Measurements from ENCODE around the gene ACOT13. TPM values are rescaled to one million over a fixed set of nuclear protein-coding genes. Genes with fewer than 3 reads are reported as not detected.

ACOT13 gene
- total and polyA plus RNA-seq, 2 donors (not counting 1 experiment from before 2014, with no cell fraction given) = 12.2 to 26.4 TPM

DNA sequence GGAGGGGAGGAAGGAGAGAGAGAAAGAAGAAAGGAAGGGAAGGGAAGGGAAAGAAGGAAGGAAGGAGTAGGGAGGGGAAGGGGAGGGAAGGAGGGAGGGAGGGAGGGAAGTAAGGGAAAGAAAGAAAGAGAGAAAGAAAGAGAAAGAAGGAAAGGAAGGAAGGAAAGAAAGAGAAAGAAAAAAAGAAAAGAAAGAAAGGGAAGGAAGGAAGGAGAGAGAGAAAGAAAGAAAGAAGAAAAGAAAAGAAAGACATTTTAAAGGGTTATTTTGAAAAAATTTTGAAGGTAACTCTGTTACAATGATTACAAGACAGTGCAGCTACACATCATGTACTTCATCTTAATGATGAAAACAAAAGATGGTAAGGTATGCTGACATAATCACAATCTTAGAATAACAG lies 24.8 kb upstream of the ACOT13 start:
- no peak overlapping the region for H2AFZ ChIP-seq (ENCODE audit: low read length)
- no peaks in the 10 kb centered on the region for H3K79me2 ChIP-seq (ENCODE audit: control insufficient read depth, insufficient read depth, low read length)
- no peak overlapping the region for H3K4me2 ChIP-seq (ENCODE audit: extremely low read depth, insufficient read depth, low read length)
- no peak overlapping the region for H3K9ac ChIP-seq (ENCODE audit: insufficient read depth, low read length)
- no peak for DNase-seq (ENCODE audit: low read depth in 2 of 2)
- no peak overlapping the region for H3K4me3 ChIP-seq (replicated peaks in 1 of 4; ENCODE audit: control extremely low read depth in 1 of 4, insufficient read depth in 1 of 4, low read depth in 3 of 4, low read length in 4 of 4)
- no peaks in the 10 kb centered on the region for H3K36me3 ChIP-seq (ENCODE audit: control insufficient read depth, insufficient read depth, low read length)
- no peaks in the 10 kb centered on the region for H3K9me3 ChIP-seq (ENCODE audit: control insufficient read depth, insufficient read depth, low read depth, low read length)
- H3K27ac ChIP-seq (ENCODE audit: insufficient read depth, low read length) = no peak overlapping the region
- TF ChIP-seq, protein P1, sequence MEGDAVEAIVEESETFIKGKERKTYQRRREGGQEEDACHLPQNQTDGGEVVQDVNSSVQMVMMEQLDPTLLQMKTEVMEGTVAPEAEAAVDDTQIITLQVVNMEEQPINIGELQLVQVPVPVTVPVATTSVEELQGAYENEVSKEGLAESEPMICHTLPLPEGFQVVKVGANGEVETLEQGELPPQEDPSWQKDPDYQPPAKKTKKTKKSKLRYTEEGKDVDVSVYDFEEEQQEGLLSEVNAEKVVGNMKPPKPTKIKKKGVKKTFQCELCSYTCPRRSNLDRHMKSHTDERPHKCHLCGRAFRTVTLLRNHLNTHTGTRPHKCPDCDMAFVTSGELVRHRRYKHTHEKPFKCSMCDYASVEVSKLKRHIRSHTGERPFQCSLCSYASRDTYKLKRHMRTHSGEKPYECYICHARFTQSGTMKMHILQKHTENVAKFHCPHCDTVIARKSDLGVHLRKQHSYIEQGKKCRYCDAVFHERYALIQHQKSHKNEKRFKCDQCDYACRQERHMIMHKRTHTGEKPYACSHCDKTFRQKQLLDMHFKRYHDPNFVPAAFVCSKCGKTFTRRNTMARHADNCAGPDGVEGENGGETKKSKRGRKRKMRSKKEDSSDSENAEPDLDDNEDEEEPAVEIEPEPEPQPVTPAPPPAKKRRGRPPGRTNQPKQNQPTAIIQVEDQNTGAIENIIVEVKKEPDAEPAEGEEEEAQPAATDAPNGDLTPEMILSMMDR (conservative IDR thresholded peaks at IDR 0.05 in 1 of 2, IDR thresholded peaks at IDR 0.05 in 1 of 2; ENCODE audit: low read depth in 1 of 2, low read length in 2 of 2) = no peak
- no peak for TF ChIP-seq EZH2 (IDR thresholded peaks at IDR 0.05; ENCODE audit: low read length, missing control alignments)
- H4K20me1 ChIP-seq (ENCODE audit: control insufficient read depth, extremely low read depth, insufficient read depth, low read length) = no peaks in the 10 kb centered on the region
- H3K27me3 ChIP-seq (ENCODE audit: control insufficient read depth, insufficient read depth, low read length) = peaks cover 3% of the 10 kb centered on the region
- H3K4me1 ChIP-seq (ENCODE audit: control insufficient read depth, extremely low read depth, insufficient read depth, low read length) = no peaks in the 10 kb centered on the region

DNA sequence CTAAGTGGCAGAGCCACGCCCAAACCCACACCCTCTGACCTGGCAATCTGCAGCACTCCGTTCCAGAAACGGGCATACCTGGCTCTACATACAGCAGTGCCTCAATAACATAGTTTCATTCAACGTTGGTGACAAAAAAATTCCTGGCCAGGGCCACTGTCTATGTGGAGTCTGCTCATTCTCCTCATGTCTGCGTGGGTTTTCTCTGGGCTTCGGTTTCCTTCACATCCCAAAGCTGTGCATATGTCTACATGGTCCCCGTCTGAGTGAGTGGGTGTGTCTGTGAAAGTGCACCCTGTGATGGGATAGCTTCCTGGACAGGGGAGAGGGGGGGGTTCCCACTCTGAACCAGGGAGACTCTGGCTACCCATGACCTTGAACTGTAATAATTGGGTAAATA lies 23.0 kb upstream of the ACOT13 start:
- H2AFZ ChIP-seq (ENCODE audit: low read length) = no peak overlapping the region
- H4K20me1 ChIP-seq (ENCODE audit: control insufficient read depth, extremely low read depth, insufficient read depth, low read length) = no peaks in the 10 kb centered on the region
- no peaks in the 10 kb centered on the region for H3K36me3 ChIP-seq (ENCODE audit: control insufficient read depth, insufficient read depth, low read length)
- H3K79me2 ChIP-seq (ENCODE audit: control insufficient read depth, insufficient read depth, low read length) = no peaks in the 10 kb centered on the region
- H3K27me3 ChIP-seq (ENCODE audit: control insufficient read depth, insufficient read depth, low read length) = peaks cover 3% of the 10 kb centered on the region
- TF ChIP-seq EZH2 (IDR thresholded peaks at IDR 0.05; ENCODE audit: low read length, missing control alignments) = no peak
- TF ChIP-seq, protein P1 (conservative IDR thresholded peaks at IDR 0.05 in 1 of 2, IDR thresholded peaks at IDR 0.05 in 1 of 2; ENCODE audit: low read depth in 1 of 2, low read length in 2 of 2) = no peak
- DNase-seq (ENCODE audit: low read depth in 2 of 2) = no peak
- H3K4me2 ChIP-seq (ENCODE audit: extremely low read depth, insufficient read depth, low read length) = no peak overlapping the region
- H3K4me3 ChIP-seq (replicated peaks in 1 of 4; ENCODE audit: control extremely low read depth in 1 of 4, insufficient read depth in 1 of 4, low read depth in 3 of 4, low read length in 4 of 4) = no peak overlapping the region
- H3K27ac ChIP-seq (ENCODE audit: insufficient read depth, low read length) = no peak overlapping the region
- no peaks in the 10 kb centered on the region for H3K4me1 ChIP-seq (ENCODE audit: control insufficient read depth, extremely low read depth, insufficient read depth, low read length)
- H3K9me3 ChIP-seq (ENCODE audit: control insufficient read depth, insufficient read depth, low read depth, low read length) = no peaks in the 10 kb centered on the region
- H3K9ac ChIP-seq (ENCODE audit: insufficient read depth, low read length) = no peak overlapping the region

DNA sequence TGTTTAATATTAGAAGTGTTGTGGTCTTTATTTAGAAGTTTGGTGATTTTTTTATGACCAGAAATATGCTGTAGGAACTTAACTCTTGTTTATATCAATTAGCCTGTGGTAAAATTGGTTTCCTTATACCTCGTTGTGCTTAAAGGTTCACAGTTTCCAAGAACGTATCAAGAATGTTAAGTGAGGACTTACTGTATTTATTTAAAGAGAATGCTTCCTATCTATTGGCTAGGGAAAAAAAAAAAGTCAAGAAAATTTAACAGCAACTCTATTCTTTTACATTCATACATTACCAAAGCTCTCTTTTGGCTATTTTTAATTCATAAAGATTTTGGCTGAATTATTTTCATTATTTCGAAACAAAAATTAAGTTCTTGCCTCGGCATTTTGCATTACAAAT lies 22.5 kb upstream of the ACOT13 start:
- no peaks in the 10 kb centered on the region for H4K20me1 ChIP-seq (ENCODE audit: control insufficient read depth, extremely low read depth, insufficient read depth, low read length)
- no peak overlapping the region for H3K27ac ChIP-seq (ENCODE audit: insufficient read depth, low read length)
- H2AFZ ChIP-seq (ENCODE audit: low read length) = no peak overlapping the region
- H3K4me3 ChIP-seq (replicated peaks in 1 of 4; ENCODE audit: control extremely low read depth in 1 of 4, insufficient read depth in 1 of 4, low read depth in 3 of 4, low read length in 4 of 4) = no peak overlapping the region
- H3K9ac ChIP-seq (ENCODE audit: insufficient read depth, low read length) = no peak overlapping the region
- no peaks in the 10 kb centered on the region for H3K36me3 ChIP-seq (ENCODE audit: control insufficient read depth, insufficient read depth, low read length)
- H3K79me2 ChIP-seq (ENCODE audit: control insufficient read depth, insufficient read depth, low read length) = no peaks in the 10 kb centered on the region
- H3K4me2 ChIP-seq (ENCODE audit: extremely low read depth, insufficient read depth, low read length) = no peak overlapping the region
- peaks cover 3% of the 10 kb centered on the region for H3K27me3 ChIP-seq (ENCODE audit: control insufficient read depth, insufficient read depth, low read length)
- TF ChIP-seq EZH2 (IDR thresholded peaks at IDR 0.05; ENCODE audit: low read length, missing control alignments) = no peak
- H3K4me1 ChIP-seq (ENCODE audit: control insufficient read depth, extremely low read depth, insufficient read depth, low read length) = no peaks in the 10 kb centered on the region
- no peak for DNase-seq (ENCODE audit: low read depth in 2 of 2)
- H3K9me3 ChIP-seq (ENCODE audit: control insufficient read depth, insufficient read depth, low read depth, low read length) = no peaks in the 10 kb centered on the region

All from fibroblast of lung (primary cell).